ENCODE data around the gene TTC23. TPM values are rescaled to one million over a fixed set of nuclear protein-coding genes. Genes with fewer than 3 reads are reported as not detected.
A peak's percentile ranks its signal among the peaks of the same experiment; 100 is the strongest.

The TTC23 gene
- total RNA-seq, 1 donor from 2014 or later, result 32.3 TPM

GRCh38 chr15:99140590-99140989 is 108.8 kb downstream of the TTC23 start:
- no peak for DNase-seq (ENCODE audit: low spot score in 2 of 2, unreplicated experiment in 2 of 2)
- TF ChIP-seq, protein P1, sequence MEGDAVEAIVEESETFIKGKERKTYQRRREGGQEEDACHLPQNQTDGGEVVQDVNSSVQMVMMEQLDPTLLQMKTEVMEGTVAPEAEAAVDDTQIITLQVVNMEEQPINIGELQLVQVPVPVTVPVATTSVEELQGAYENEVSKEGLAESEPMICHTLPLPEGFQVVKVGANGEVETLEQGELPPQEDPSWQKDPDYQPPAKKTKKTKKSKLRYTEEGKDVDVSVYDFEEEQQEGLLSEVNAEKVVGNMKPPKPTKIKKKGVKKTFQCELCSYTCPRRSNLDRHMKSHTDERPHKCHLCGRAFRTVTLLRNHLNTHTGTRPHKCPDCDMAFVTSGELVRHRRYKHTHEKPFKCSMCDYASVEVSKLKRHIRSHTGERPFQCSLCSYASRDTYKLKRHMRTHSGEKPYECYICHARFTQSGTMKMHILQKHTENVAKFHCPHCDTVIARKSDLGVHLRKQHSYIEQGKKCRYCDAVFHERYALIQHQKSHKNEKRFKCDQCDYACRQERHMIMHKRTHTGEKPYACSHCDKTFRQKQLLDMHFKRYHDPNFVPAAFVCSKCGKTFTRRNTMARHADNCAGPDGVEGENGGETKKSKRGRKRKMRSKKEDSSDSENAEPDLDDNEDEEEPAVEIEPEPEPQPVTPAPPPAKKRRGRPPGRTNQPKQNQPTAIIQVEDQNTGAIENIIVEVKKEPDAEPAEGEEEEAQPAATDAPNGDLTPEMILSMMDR (IDR thresholded peaks at IDR 0.05; ENCODE audit: unreplicated experiment), result no peak
- H3K27me3 Mint-ChIP-seq (ENCODE audit: low read depth), result no peaks in the 10 kb centered on the region
- H3K4me3 Mint-ChIP-seq, result no peak overlapping the region
- no peaks in the 10 kb centered on the region for H3K9me3 Mint-ChIP-seq
- no peaks in the 10 kb centered on the region for H3K4me1 Mint-ChIP-seq
- peaks cover 25% of the 10 kb centered on the region for H3K36me3 Mint-ChIP-seq
- H3K27ac Mint-ChIP-seq, result no peak overlapping the region

DNA sequence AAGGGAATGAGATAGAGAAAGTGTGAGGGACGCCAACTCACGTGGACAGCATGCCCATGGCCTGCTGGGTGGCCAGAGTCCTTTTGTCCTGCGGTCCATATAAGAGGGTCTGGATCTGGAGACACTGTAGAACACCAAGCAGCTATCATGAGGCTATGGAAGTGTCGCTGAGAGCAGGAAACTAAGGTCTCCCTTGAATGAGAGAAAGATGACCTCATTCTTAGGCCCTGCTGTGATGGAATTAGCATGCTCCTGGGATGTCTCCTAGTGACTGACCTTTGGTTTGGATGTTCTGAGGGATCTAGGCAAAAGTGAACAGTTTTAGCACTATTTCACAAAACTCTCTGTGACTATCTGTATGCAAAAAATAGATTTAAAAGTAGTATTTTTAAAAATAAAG is 110.1 kb downstream of the TTC23 start:
- no peak for DNase-seq (ENCODE audit: low spot score in 2 of 2, unreplicated experiment in 2 of 2)
- TF ChIP-seq, protein P1 (IDR thresholded peaks at IDR 0.05; ENCODE audit: unreplicated experiment), result no peak
- Mint-ChIP-seq H3K27ac (no peak overlapping the region), H3K4me1 (no peaks in the 10 kb centered on the region), H3K4me3 (no peak overlapping the region), H3K36me3 (peaks cover 19% of the 10 kb centered on the region), H3K9me3 (no peaks in the 10 kb centered on the region), H3K27me3 (ENCODE audit: low read depth) (no peaks in the 10 kb centered on the region)

DNA sequence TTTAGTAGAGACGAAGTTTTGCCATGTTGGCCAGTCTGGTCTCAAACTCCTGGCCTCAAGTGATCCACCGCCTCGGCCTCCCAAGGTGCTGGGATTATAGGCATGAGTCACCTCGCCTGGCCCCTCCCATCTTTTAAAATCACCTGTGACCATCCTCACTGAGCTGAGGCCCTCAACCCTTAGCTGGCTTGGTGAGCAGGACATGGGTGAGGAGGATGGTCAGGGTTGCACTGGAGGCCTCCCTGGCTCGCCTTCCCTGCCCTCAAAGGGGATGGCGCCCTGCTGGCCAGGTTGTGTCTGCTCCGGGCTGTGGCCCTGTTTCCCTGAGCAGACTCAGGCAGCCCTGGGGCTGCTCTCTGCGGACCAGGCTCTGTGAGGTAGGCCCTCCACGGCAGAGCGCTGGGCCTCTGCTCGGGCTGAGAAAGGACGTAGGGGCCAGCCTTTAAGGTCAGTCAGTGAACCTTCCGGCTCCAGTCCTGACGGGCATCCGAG is 110.8 kb downstream of the TTC23 start:
- H3K4me1 Mint-ChIP-seq, result peaks cover 4% of the 10 kb centered on the region

GRCh38 chr15:99137877-99138276 is 111.5 kb downstream of the TTC23 start:
- no peak for DNase-seq (ENCODE audit: low spot score in 2 of 2, unreplicated experiment in 2 of 2)
- no peak overlapping the region for H3K27ac Mint-ChIP-seq
- H3K9me3 Mint-ChIP-seq, result no peaks in the 10 kb centered on the region
- peaks cover 19% of the 10 kb centered on the region for H3K36me3 Mint-ChIP-seq
- H3K27me3 Mint-ChIP-seq (ENCODE audit: low read depth), result no peaks in the 10 kb centered on the region
- TF ChIP-seq, protein P1 (IDR thresholded peaks at IDR 0.05; ENCODE audit: unreplicated experiment), result no peak
- H3K4me3 Mint-ChIP-seq, result no peak overlapping the region
- H3K4me1 Mint-ChIP-seq, result peaks cover 10% of the 10 kb centered on the region

More for the DNA sequence above, 110.8 kb downstream of the TTC23 start:
- Mint-ChIP-seq H3K9me3 (no peaks in the 10 kb centered on the region), H3K36me3 (peaks cover 19% of the 10 kb centered on the region), H3K4me3 (no peak overlapping the region), H3K27me3 (ENCODE audit: low read depth) (no peaks in the 10 kb centered on the region), H3K27ac (no peak overlapping the region)
- DNase-seq (ENCODE audit: low spot score in 2 of 2, unreplicated experiment in 2 of 2), result no peak
- TF ChIP-seq, protein P1 (IDR thresholded peaks at IDR 0.05; ENCODE audit: unreplicated experiment), result no peak

DNA sequence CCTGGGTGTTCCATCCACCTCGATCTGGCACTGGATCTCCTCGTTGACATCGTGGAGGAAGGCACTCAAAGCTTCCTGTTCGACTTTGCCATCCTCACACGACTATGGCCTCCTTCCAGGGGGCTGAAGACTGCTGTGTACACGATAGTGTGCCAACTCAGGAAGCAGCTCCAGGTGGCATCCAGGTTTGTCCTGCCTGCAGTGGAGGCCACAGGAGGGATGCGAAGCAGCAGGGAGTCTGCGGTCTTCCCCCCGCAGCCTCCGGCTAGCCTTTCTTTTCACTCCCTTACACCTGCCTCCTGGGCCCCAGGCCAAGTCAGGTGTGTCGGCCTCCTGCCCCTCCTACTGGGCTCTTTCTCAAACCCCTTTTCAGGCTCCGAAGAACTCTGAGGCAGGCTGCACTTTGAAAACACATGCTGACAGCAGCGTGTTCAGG is 112.3 kb downstream of the TTC23 start:
- Mint-ChIP-seq H3K27me3 (ENCODE audit: low read depth) (no peaks in the 10 kb centered on the region), H3K4me1 (peaks cover 18% of the 10 kb centered on the region), H3K36me3 (peaks cover 19% of the 10 kb centered on the region), H3K9me3 (no peaks in the 10 kb centered on the region), H3K4me3 (no peak overlapping the region), H3K27ac (no peak overlapping the region)
- peak in 1 of 2 experiments; percentile 27 for DNase-seq (ENCODE audit: low spot score in 2 of 2, unreplicated experiment in 2 of 2)
- TF ChIP-seq, protein P1 (IDR thresholded peaks at IDR 0.05; ENCODE audit: unreplicated experiment), result no peak

DNA sequence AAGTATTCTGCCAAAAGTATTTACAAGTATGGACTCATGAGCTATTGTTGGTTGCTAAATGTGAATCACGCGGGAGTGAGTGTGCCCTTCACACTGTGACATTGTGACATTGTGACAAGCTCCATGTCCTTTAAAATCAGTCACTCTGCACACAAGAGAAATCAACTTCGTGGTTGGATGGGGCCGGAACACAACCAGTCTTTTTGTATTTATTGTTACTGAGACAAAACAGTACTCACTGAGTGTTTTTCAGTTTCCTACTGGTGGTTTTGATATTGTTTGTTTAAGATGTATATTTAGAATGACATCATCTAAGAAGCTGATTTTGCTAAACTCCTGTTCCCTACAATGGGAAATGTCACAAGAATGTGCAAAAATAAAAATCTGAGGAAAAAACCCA is 114.2 kb downstream of the TTC23 start:
- DNase-seq (ENCODE audit: low spot score in 2 of 2, unreplicated experiment in 2 of 2), result no peak
- TF ChIP-seq, protein P1 (IDR thresholded peaks at IDR 0.05; ENCODE audit: unreplicated experiment), result no peak
- no peaks in the 10 kb centered on the region for H3K27me3 Mint-ChIP-seq (ENCODE audit: low read depth)
- H3K27ac Mint-ChIP-seq, result no peak overlapping the region
- no peak overlapping the region for H3K4me3 Mint-ChIP-seq
- peaks cover 23% of the 10 kb centered on the region for H3K36me3 Mint-ChIP-seq
- H3K9me3 Mint-ChIP-seq, result no peaks in the 10 kb centered on the region
- H3K4me1 Mint-ChIP-seq, result peaks cover 18% of the 10 kb centered on the region

Measured in mesothelial cell of epicardium (in vitro differentiated cells).